ENCODE results near the gene PGPEP1.
"Not testable (repeated sequence)": the region's sequence is repeated elsewhere in the genome, so short reads cannot be mapped to it uniquely, and the experiment has no call there.

Gene PGPEP1

GRCh38 chr19:18364277-18364825 lies 24.0 kb downstream of the PGPEP1 start:
- DNase-seq (ENCODE audit: low spot score) = not testable (repeated sequence)

- peak; percentile 74 for DNase-seq (ENCODE audit: low spot score)
Measured at GRCh38 chr19:18364826-18365528, 24.6 kb downstream of the PGPEP1 start.

GRCh38 chr19:18366021-18366435 lies 25.6 kb downstream of the PGPEP1 start:
- no peak for DNase-seq (ENCODE audit: low spot score)

GRCh38 chr19:18368504-18369222 lies 28.3 kb downstream of the PGPEP1 start:
- no peak for DNase-seq (ENCODE audit: low spot score)

GRCh38 chr19:18373407-18373891 lies 33.1 kb downstream of the PGPEP1 start:
- DNase-seq (ENCODE audit: low spot score) = no peak

- peak; percentile 95 for DNase-seq (ENCODE audit: low spot score)
Measured at GRCh38 chr19:18373892-18374629, 33.7 kb downstream of the PGPEP1 start.

- no peak for DNase-seq (ENCODE audit: low spot score)
Measured at GRCh38 chr19:18377026-18377425, 36.6 kb downstream of the PGPEP1 start.

GRCh38 chr19:18379803-18380747 lies 39.7 kb downstream of the PGPEP1 start:
- DNase-seq (ENCODE audit: low spot score) = peak; percentile 94

- no peak for DNase-seq (ENCODE audit: low spot score)
Measured at GRCh38 chr19:18380843-18381242, 40.4 kb downstream of the PGPEP1 start.

GRCh38 chr19:18383622-18384021 lies 43.2 kb downstream of the PGPEP1 start:
- not testable (repeated sequence) for DNase-seq (ENCODE audit: low spot score)

GRCh38 chr19:18384775-18385174 lies 44.4 kb downstream of the PGPEP1 start:
- no peak for DNase-seq (ENCODE audit: low spot score)

- DNase-seq (ENCODE audit: low spot score) = no peak
Measured at GRCh38 chr19:18385359-18385674, 44.9 kb downstream of the PGPEP1 start.

GRCh38 chr19:18385675-18386542 lies 45.5 kb downstream of the PGPEP1 start, which contains the start of gene GDF15:
Gene GDF15, plus strand, starts transcription at chr19:18386158. Its CDS starts 32 bp downstream, at chr19:18386190.
- peak; percentile 90 for DNase-seq (ENCODE audit: low spot score)

- peak; percentile 67 for DNase-seq (ENCODE audit: low spot score)
Measured at GRCh38 chr19:18386543-18387271, 46.3 kb downstream of the PGPEP1 start.

GRCh38 chr19:18388100-18388959 lies 47.9 kb downstream of the PGPEP1 start:
- peak; percentile 91 for DNase-seq (ENCODE audit: low spot score)

GRCh38 chr19:18388960-18389725 lies 48.7 kb downstream of the PGPEP1 start:
- DNase-seq (ENCODE audit: low spot score) = no peak

- DNase-seq (ENCODE audit: low spot score) = no peak
Measured at GRCh38 chr19:18389726-18390064, 49.3 kb downstream of the PGPEP1 start.

Measured in AG20443 (cell line).